GM12873 (cell line): ENCODE data around the gene UNC5C.

Source experiments
- TF ChIP-seq, protein P1 (sequence below): IDR thresholded peaks from 2 replicates; pipeline ENCODE4 v1.5.1; 2012; ENCODE audit warnings: low read depth, mild to moderate bottlenecking, moderate library complexity, low read length, control low read depth; ENCODE audit not compliant: insufficient read depth; ENCODE audit errors: missing control alignments

Gene UNC5C

GRCh38 chr4:95381843-95382580, 166.8 kb downstream of the UNC5C start:
- TF ChIP-seq, protein P1, sequence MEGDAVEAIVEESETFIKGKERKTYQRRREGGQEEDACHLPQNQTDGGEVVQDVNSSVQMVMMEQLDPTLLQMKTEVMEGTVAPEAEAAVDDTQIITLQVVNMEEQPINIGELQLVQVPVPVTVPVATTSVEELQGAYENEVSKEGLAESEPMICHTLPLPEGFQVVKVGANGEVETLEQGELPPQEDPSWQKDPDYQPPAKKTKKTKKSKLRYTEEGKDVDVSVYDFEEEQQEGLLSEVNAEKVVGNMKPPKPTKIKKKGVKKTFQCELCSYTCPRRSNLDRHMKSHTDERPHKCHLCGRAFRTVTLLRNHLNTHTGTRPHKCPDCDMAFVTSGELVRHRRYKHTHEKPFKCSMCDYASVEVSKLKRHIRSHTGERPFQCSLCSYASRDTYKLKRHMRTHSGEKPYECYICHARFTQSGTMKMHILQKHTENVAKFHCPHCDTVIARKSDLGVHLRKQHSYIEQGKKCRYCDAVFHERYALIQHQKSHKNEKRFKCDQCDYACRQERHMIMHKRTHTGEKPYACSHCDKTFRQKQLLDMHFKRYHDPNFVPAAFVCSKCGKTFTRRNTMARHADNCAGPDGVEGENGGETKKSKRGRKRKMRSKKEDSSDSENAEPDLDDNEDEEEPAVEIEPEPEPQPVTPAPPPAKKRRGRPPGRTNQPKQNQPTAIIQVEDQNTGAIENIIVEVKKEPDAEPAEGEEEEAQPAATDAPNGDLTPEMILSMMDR = no peak

DNA sequence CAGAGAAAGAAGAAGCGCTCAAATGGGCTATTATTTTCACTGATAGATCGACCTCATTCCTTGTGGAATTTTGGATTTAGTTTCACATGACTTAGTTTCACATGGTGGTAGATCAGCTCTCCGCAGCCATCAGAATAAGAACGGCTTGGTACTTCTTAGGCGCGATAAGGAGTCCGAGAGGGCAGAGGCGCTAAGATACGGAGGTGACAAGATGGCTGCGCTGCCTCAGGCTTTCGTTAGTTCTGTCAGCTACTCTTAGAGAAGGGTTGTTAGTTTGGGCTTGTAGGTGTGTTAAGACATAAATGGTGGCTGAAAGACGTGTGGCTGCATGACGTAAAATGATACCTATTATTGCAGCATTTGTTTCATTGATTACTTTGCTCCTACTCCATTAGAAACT, 169.1 kb downstream of the UNC5C start:
- TF ChIP-seq, protein P1 = no peak

- TF ChIP-seq, protein P1 = no peak
These were observed 171.3 kb downstream of the UNC5C start for GRCh38 chr4:95377366-95377900.

- TF ChIP-seq, protein P1 = no peak
These were observed 177.1 kb downstream of the UNC5C start for GRCh38 chr4:95371476-95372224.

GRCh38 chr4:95367824-95368223, 180.9 kb downstream of the UNC5C start:
- TF ChIP-seq, protein P1 = no peak

- TF ChIP-seq, protein P1 = no peak
These were observed 184.8 kb downstream of the UNC5C start for GRCh38 chr4:95363966-95364365.

DNA sequence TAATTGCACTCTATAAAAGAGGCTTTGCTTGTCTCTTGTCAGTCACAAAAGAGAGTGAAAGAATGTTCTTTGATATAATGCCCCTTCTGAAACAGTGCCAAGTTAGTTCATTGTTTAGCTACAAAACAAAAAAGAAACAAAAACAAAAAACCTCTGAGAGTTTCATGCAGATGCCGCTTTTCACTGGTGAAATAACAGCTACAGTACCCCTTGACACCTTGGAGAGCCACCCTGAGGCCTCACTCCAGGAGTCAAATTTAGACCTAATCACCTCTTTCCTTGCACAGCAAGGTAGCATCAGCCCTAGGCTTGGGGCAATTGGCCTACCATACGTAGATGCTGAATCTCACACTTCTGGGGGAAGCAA, 185.2 kb downstream of the UNC5C start:
- TF ChIP-seq, protein P1 = no peak
